CD4-positive, alpha-beta T cell (primary cell): ENCODE results near the gene HS3ST4. TPM values are rescaled to one million over a fixed set of nuclear protein-coding genes. Genes with fewer than 3 reads are reported as not detected.

ENCODE experiments used
- ATAC-seq: fragments of 200-7000 bp; cut with Tn5 transposase; one replicate; pipeline ENCODE4 v1.10.0; 2022; ENCODE audit warnings: mild to moderate bottlenecking; ENCODE audit not compliant: poor library complexity
- CTCF ChIA-PET: fragments of 350-600 bp; sonication (Branson Sonifier 250); formaldehyde crosslinking; loops from one replicate; lab custom pipeline; 2021; ENCODE audit warnings: antibody characterized with exemption, inconsistent platforms; lab: Charles Lee
- POLR2A ChIA-PET: fragments of 350-600 bp; sonication (Branson Sonifier 250); formaldehyde crosslinking; loops from one replicate; lab custom pipeline; 2021; ENCODE audit warnings: antibody characterized with exemption, inconsistent platforms; lab: Charles Lee
- DNase-seq, 14 experiments: peaks; one replicate each; pipeline ENCODE4 v3.0.0-alpha.2; 2013 to 2020; ENCODE audit warnings: mixed read lengths in 2 of 14
- H3K27ac ChIP-seq, 2 donors: one replicate each; pipeline versions ENCODE4 v1.5.1 to v1.7.0; 2013; ENCODE audit warnings: low read length in 2 of 2, low read depth in 1 of 2, mild to moderate bottlenecking in 1 of 2
- H3K27me3 ChIP-seq, 2 experiments: 1 replicate in 1 of 2; 2 replicates in 1 of 2; pipeline versions ENCODE4 v1.6.1 to v1.7.0; 2013; ENCODE audit warnings: low read length in 2 of 2, control low read depth in 1 of 2, mild to moderate bottlenecking in 1 of 2, moderate library complexity in 1 of 2; ENCODE audit not compliant: insufficient read depth in 2 of 2, control insufficient read depth in 1 of 2
- H3K36me3 ChIP-seq: one replicate; pipeline ENCODE4 v1.6.1; 2013; ENCODE audit warnings: low read length, control low read depth; ENCODE audit not compliant: insufficient read depth
- H3K4me1 ChIP-seq: one replicate; pipeline ENCODE4 v1.6.1; 2013; ENCODE audit warnings: low read length, control low read depth; ENCODE audit not compliant: insufficient read depth
- H3K4me3 ChIP-seq: one replicate; pipeline ENCODE4 v1.5.1; 2013; ENCODE audit warnings: mild to moderate bottlenecking, low read length, moderate library complexity
- H3K9me3 ChIP-seq, 2 experiments: 1 replicate in 1 of 2; 2 replicates in 1 of 2; pipeline versions ENCODE4 v1.6.1 to v1.7.0; 2013; ENCODE audit warnings: low read length in 2 of 2, mild to moderate bottlenecking in 2 of 2, control low read depth in 1 of 2, moderate library complexity in 1 of 2; ENCODE audit not compliant: control insufficient read depth in 1 of 2, insufficient read depth in 1 of 2
- H3K27ac Mint-ChIP-seq: one replicate; pipeline ENCODE4 v1.8.0; 2020; ENCODE audit warnings: mixed read lengths
- H3K27me3 Mint-ChIP-seq: one replicate; pipeline ENCODE4 v1.8.0; 2021; ENCODE audit warnings: mixed read lengths
- H3K36me3 Mint-ChIP-seq: one replicate; pipeline ENCODE4 v1.8.0; 2021; ENCODE audit warnings: low read depth, mixed read lengths
- H3K4me1 Mint-ChIP-seq: one replicate; pipeline ENCODE4 v1.8.0; 2021; ENCODE audit warnings: low read depth, mixed read lengths
- H3K4me3 Mint-ChIP-seq: one replicate; pipeline ENCODE4 v1.8.0; 2020; ENCODE audit warnings: mild to moderate bottlenecking, mixed read lengths
- H3K9me3 Mint-ChIP-seq: one replicate; pipeline ENCODE4 v1.8.0; 2020; ENCODE audit warnings: mixed read lengths
- CTCF ChIP-seq: fragments of 200-600 bp; IDR thresholded peaks from one replicate; pipeline ENCODE4 v1.8.0; 2022; ENCODE audit warnings: antibody characterized with exemption, mild to moderate bottlenecking
- intact Hi-C, 2 experiments: fragments of 100-400 bp; cut with DNase I in 1 of 2; cut with micrococcal nuclease in 1 of 2; formaldehyde crosslinking; loops; one replicate each; pipeline versions ENCODE4 v1.15.1 to v1.9.0; 2023 to 2025; cut with DNase I, micrococcal nuclease
- total RNA-seq, 174 experiments: library from RNA in 2 of 174; stranded (reverse) in 2 of 174; gene quantifications; one replicate each; pipeline ENCODE4 v1.2.3 and lab custom pipeline; 2021 to 2026

The HS3ST4 gene
- total RNA-seq, 2 experiments from 2014 or later: not detected

GRCh38 chr16:25799816-25800215 is 108.1 kb downstream of the HS3ST4 start:
- Mint-ChIP-seq H3K9me3 (no peaks in the 10 kb centered on the region), H3K27ac (no peak overlapping the region), H3K4me1 (no peaks in the 10 kb centered on the region), H3K27me3 (peaks cover 10% of the 10 kb centered on the region), H3K36me3 (no peaks in the 10 kb centered on the region), H3K4me3 (no peak overlapping the region)
- intact Hi-C loops: no loop called here
- H3K27ac ChIP-seq: no peak overlapping the region
- H3K27me3 ChIP-seq: peaks cover 0 to 4% of the 10 kb centered on the region in 2 experiments
- no peak for TF ChIP-seq CTCF
- ChIA-PET POLR2A (no interaction called here), CTCF (no interaction called here)
- no peaks in the 10 kb centered on the region for H3K9me3 ChIP-seq
- DNase-seq (no peak), ATAC-seq (no peak)
- H3K36me3 ChIP-seq: no peaks in the 10 kb centered on the region
- H3K4me3 ChIP-seq: no peak overlapping the region
- no peaks in the 10 kb centered on the region for H3K4me1 ChIP-seq

GRCh38 chr16:25812215-25812614 is 120.5 kb downstream of the HS3ST4 start:
- ATAC-seq: no peak
- CTCF ChIA-PET: no interaction called here
- POLR2A ChIA-PET: no interaction called here
- Histone ChIP-seq H3K4me1 (no peaks in the 10 kb centered on the region), H3K27me3 (peaks cover 0 to 6% of the 10 kb centered on the region in 2 experiments), H3K4me3 (no peak overlapping the region), H3K36me3 (no peaks in the 10 kb centered on the region), H3K27ac (no peak overlapping the region), H3K9me3 (no peaks in the 10 kb centered on the region)
- DNase-seq: no peak
- Mint-ChIP-seq H3K36me3 (no peaks in the 10 kb centered on the region), H3K4me1 (no peaks in the 10 kb centered on the region), H3K27ac (no peak overlapping the region), H3K9me3 (no peaks in the 10 kb centered on the region), H3K27me3 (peaks cover 36% of the 10 kb centered on the region), H3K4me3 (no peak overlapping the region)
- TF ChIP-seq CTCF: no peak
- intact Hi-C loops: no loop called here

GRCh38 chr16:25817295-25817694 is 125.5 kb downstream of the HS3ST4 start:
- no peaks in the 10 kb centered on the region for H3K9me3 ChIP-seq
- intact Hi-C loops: no loop called here
- H3K36me3 Mint-ChIP-seq: no peaks in the 10 kb centered on the region
- H3K36me3 ChIP-seq: no peaks in the 10 kb centered on the region
- H3K27ac Mint-ChIP-seq: no peak overlapping the region
- ChIA-PET CTCF (no interaction called here), POLR2A (no interaction called here)
- no peak overlapping the region for H3K27ac ChIP-seq
- no peak for ATAC-seq
- H3K4me1 ChIP-seq: no peaks in the 10 kb centered on the region
- H3K4me3 ChIP-seq: no peak overlapping the region
- no peak for DNase-seq
- no peak for TF ChIP-seq CTCF
- H3K4me1 Mint-ChIP-seq: no peaks in the 10 kb centered on the region
- peaks cover 0 to 6% of the 10 kb centered on the region in 2 experiments for H3K27me3 ChIP-seq
- peaks cover 30% of the 10 kb centered on the region for H3K27me3 Mint-ChIP-seq
- H3K9me3 Mint-ChIP-seq: no peaks in the 10 kb centered on the region
- H3K4me3 Mint-ChIP-seq: no peak overlapping the region
